TTC549 (cell line): ENCODE results near the gene AFDN.
"Not testable (repeated sequence)": the region's sequence is repeated elsewhere in the genome, so short reads cannot be mapped to it uniquely, and the experiment has no call there.

Source experiments
- FAIRE-seq: peaks from 2 replicates; lab custom pipeline; 2012; peaks lifted over from hg19 to GRCh38; lab: Jason Lieb, UNC

AFDN gene

DNA sequence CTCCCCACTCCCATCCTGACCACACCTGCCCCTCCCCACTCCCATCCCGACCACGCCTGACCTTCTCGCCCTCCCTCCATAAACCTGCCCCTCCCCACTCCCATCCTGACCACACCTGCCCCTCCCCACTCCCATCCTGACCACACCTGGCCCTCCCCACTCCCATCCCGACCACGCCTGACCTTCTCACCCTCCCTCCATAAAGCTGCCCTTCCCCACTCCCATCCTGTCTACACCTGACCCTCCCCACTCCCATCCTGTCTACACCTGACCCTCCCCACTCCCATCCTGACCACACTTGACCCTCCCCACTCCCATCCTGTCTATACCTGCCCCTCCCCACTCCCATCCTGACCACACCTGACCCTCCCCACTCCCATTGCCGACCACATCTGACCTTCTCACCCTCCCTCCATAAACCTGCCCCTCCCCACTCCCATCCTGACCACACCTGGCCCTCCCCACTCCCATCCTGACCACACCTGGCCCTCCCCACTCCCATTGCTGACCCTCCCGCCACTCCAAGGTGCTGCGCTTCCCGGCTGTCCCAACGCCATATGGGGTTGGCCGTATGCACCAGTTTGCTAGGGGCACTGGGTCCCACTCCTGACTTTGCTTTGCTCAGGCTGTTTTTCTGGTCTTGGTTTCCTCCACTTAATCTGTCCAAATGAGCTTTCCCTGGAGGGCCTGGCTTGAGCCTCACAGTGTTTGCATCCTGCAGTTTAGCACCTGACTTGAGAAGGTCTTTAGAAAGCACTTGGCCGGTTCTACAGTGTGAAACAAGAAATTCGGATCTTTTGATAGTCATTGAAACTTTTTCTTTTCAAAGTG, 173.7 kb downstream of the AFDN start:
- FAIRE-seq, result no peak

- no peak for FAIRE-seq
Observed at GRCh38 chr6:168001029-168001332, 174.3 kb downstream of the AFDN start.

- FAIRE-seq, result not testable (repeated sequence)
Observed at GRCh38 chr6:168001514-168001913, 174.8 kb downstream of the AFDN start.

DNA sequence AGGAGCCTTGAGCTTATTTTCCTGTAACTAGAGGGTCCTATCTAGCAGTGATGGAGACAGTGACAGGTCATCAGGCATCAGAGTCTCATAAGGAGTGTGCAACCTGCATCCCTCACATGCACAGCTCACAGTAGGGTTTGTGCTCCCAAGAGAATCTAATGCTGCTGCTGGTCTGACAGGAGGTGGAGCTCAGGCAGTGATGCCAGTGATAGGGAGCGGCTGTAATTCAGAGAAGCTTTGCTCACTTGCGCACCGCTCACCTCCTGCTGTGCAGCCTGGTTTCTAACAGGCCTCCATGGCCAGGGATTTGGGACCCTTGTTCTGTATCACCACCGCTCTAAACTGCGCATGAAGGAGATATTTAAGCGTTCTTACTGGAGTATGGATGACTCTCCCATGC, 176.1 kb downstream of the AFDN start:
- FAIRE-seq, result no peak

DNA sequence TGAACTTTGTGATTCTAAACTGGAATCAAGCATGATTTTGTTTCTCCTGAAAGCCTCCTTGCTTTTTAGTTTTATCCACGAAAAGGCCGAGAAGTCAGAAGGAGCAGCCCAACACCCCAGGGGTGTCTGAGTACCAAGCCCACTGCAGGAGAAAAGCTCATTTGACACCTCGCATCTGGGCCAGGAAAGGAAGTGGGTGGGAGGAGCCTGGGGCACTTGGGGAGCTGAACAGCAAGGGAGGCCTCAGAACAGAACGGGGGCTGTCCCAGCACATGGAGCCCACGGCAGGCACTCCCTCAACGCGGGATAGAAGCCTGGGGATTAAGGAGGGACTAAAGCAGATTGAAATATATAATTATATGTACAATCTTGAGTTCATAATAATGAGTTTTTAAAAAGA, 177.3 kb downstream of the AFDN start:
- FAIRE-seq, result no peak

DNA sequence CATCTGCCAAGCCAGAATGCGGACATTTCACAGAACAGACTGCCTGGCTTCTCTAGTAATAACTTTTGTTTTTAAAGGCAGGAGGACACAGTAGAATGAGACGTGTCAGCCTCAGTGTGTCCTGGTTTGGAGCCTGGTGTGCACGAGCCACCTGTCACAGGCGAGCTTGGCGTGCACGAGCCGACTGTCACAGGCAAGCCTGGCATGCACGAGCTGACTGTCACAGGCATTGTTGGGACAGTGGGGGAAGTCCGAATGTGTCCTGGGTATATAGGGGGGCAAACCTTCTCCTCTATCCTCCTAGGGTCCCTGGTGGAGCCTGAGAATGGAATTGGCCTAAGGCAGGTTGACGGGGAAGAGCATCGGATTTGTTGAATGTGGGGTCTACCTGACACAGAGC, 178.2 kb downstream of the AFDN start:
- no peak for FAIRE-seq

- no peak for FAIRE-seq
Observed at GRCh38 chr6:168005796-168006195, 179.1 kb downstream of the AFDN start.

DNA sequence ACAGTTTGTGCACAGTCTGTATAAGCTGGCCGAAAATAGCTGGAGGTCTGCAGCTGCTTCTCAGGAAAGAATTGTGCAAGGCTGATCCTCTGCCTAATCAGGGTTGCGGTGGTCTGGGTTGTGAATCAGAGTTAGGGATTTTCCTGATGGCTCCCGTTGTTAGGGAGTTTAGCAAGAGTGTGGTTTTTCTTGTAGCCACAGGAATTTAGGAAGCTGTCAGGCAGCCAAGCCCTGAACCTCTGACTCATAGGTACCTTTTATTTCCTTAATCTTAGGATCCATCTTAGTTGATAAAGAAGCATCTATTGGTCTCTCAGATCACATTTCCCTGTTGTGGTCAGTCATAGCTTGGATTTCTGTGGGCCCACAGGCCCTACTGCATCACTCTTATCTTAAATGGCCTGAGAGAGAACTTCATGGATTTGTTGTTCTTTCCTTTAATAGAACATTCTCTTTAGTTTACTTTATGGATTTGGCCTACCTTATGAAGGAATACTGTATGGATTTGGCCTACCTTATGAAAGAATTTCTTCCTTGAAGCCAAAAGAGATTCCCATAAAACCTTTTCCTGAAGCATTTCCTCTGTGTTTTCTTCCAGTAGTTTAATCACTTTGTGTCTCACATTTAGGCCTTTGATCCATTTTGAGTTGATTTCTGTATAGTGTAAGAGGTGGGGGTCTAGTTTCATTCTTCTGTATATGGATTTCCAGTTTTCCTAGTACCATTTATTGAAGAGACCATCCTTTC, 181.1 kb downstream of the AFDN start:
- no peak for FAIRE-seq

DNA sequence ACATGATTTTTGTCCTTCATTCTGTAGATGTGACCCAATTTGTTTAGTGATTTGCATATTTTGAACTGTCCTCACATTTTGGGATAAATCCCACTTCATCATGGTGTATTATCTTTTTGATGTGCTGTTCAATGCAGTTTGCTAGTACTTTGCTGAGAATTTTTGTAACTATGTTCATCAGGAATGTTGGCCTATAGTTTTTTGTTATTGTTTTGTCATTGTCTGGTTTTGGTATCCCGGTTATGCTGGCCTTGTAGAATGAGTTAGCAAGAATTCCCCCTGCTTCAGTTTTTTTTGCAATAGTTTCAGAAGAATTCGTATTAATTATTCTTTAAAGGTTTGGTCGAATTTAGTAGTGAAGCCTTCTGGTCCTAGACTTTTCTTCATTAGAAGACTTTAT, 182.6 kb downstream of the AFDN start:
- FAIRE-seq, result no peak

- FAIRE-seq, result no peak
Observed at GRCh38 chr6:168011291-168011690, 184.6 kb downstream of the AFDN start.

GRCh38 chr6:168012431-168013249, 185.9 kb downstream of the AFDN start:
- FAIRE-seq, result no peak

DNA sequence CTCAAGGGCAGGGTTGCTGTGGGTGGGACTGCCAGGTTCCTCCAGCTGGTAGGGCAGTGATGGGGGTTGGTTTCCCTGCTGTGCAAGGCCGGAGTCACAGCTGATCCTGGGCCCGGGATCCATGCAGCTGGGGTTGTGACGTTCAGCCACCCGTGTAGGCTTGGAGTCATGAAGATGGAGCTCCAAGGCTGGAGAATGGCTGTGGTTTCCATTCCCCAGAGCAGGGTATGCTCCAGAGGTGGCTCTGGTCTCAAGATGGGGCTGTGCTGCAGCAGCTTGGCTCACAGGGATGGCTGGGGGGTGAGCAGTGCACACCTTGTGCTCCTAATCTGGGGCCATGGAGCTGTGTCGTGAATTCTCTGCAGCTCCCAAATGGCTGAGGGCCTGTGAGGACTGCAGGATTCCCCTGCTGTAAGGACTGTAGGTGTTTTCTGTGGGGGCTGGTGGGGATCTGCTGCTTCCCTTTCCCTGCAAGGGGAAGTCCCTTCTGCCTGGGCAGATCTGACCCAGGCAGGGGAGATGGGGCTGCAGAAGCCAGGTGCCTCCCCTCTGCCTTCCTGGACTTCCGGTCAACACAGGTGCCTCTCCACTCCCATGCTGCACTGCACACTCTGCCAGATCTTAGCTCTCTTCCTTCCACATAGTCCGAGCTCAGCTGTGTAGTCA, 186.7 kb downstream of the AFDN start:
- no peak for FAIRE-seq

- no peak for FAIRE-seq
Observed at GRCh38 chr6:168014428-168014827, 187.7 kb downstream of the AFDN start.

DNA sequence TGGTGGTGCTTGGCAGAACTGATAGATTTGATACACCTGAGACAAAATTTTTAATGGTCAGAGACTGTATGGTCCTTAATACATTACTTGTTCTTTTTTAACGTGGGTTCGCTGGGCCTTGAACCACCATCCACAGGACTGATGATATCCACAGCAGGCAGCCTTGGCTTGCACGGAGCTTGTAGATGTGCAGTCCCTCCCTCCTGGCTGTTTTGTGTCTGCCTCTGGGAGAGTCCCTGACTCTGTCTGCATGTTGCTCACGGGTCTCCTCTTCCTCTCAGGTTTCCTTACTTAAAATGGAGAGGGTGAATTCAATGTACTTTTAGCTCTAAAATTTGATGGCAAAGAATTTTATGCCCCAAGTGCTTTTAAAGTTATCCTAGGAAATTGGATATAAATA, 188.3 kb downstream of the AFDN start:
- no peak for FAIRE-seq

GRCh38 chr6:168015482-168016175, 188.9 kb downstream of the AFDN start:
- FAIRE-seq, result no peak

GRCh38 chr6:168016176-168016620, 189.5 kb downstream of the AFDN start:
- FAIRE-seq, result no peak

DNA sequence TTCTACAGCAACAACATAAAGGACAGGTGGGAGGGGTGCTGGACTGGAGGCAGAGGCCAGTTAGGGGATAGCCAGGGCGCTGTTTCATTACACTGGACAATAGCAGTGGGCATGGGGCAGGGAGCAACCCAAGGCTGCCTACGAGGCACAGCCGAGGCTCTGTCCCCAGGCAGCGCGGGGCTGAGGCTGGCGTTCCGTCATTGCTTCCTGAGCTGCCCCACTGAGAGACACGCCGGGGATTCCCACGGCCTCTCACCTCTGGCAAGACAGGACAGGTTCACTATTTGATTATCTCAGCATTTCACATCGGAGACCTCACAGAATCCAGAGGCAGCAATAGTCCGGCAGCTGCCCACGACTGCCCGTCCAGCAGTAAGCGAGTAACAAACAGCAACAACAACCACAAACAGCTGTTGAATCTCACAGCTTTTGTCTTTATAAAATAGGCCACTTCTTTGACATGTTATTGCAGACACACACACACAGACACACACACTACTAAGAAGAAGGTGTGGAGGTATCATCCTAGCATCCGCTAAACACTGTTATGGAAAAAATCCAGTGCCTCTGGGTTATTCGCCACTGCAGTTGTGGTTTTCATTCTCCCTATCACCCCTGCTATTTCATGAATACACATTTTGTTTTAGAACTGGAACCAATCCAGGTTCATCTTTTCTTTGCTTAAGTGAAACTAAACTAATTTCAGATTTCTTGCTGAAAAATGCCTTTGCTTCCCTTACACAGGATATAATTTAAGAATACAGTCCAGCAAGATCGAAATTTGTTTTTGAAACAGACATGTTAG, 190.2 kb downstream of the AFDN start:
- FAIRE-seq, result no peak

GRCh38 chr6:168017629-168018028, 190.9 kb downstream of the AFDN start:
- FAIRE-seq, result no peak

GRCh38 chr6:168018664-168019063, 192.0 kb downstream of the AFDN start:
- FAIRE-seq, result no peak

- no peak for FAIRE-seq
Observed at GRCh38 chr6:168020242-168020641, 193.5 kb downstream of the AFDN start.

DNA sequence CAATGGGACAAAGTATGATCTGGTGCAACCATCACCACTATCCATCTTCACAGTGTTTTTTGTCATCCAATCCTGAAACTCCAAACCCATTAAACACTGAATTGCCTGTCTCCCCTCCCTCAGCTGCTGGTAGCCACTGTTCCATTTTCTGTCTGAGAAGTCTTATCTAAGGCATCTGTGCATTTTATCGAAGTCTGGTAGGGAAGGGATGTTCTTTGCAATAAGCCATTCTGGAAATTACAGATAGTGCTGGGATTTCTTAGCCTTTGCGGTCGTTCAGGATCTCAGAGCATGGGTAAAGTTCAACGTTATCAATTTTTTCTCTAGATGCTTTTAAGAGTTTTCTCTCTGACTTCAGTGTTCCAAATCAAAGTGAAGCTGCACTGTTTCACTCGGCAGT, 194.9 kb downstream of the AFDN start:
- no peak for FAIRE-seq
